NCI-H526 (cell line): ENCODE measurements around the gene HAUS3.
A peak's percentile ranks its signal among the peaks of the same experiment; 100 is the strongest.
"Not testable (repeated sequence)": the region's sequence is repeated elsewhere in the genome, so short reads cannot be mapped to it uniquely, and the experiment has no call there.

ENCODE experiments used
- DNase-seq, 2 experiments: peaks; one replicate each; lab custom pipeline; 2025; lab: John Stamatoyannopoulos, UW

HAUS3 gene

GRCh38 chr4:2251795-2252529 is 10.0 kb upstream of the HAUS3 start:
- DNase-seq, result no peak

- no peak for DNase-seq
Observed at GRCh38 chr4:2251073-2251794, 9.3 kb upstream of the HAUS3 start.

- DNase-seq, result no peak
Observed at GRCh38 chr4:2250357-2251072, 8.6 kb upstream of the HAUS3 start.

GRCh38 chr4:2249526-2250356 is 7.8 kb upstream of the HAUS3 start:
- no peak for DNase-seq

- no peak for DNase-seq
Observed at GRCh38 chr4:2248821-2249261, 6.9 kb upstream of the HAUS3 start.

- no peak for DNase-seq
Observed at GRCh38 chr4:2248044-2248780, 6.3 kb upstream of the HAUS3 start.

DNA sequence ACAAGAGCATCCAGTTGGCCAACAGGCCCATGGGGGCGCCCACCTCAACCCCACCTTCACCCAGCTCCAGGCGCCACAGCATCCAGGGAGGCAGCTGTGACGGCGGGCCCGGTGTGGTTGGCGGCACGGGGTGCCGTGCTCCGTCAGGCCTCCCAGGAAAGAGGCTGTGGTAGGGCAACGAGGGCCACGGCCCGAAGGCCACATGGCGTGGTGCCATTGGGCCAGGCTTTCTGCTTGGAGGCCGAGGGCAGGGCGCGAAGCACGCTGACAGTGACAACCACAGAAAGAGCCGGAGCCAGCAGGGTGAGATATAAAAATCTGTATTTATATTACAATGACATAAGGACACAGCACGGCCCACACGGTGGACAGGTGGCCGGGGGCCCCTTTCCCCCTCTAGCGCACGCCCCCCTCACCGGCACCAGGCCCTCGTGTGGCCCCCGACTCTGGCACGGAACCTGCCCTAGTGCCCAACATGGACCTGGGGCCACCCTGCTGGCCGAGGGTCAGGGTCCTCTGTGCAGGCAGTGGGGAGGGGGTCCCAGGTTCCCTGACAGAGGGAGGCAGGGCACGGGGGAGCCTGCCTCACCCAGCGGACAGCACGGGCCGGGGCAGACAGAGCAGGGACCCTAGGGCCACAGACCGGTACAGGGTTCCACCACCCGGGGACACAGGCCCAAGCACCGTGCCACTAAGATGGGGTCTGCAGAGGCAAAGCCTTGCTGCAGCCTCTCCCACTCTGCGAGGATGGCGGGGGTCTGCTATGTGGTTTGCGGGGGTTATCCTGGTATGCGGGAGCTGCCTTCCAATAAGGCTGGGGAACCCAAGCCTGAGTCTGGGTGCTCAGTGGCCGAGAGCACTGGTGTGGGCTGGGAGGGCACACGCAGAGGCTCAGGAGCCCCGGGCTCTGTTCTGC is 5.5 kb upstream of the HAUS3 start:
- DNase-seq, result no peak

DNA sequence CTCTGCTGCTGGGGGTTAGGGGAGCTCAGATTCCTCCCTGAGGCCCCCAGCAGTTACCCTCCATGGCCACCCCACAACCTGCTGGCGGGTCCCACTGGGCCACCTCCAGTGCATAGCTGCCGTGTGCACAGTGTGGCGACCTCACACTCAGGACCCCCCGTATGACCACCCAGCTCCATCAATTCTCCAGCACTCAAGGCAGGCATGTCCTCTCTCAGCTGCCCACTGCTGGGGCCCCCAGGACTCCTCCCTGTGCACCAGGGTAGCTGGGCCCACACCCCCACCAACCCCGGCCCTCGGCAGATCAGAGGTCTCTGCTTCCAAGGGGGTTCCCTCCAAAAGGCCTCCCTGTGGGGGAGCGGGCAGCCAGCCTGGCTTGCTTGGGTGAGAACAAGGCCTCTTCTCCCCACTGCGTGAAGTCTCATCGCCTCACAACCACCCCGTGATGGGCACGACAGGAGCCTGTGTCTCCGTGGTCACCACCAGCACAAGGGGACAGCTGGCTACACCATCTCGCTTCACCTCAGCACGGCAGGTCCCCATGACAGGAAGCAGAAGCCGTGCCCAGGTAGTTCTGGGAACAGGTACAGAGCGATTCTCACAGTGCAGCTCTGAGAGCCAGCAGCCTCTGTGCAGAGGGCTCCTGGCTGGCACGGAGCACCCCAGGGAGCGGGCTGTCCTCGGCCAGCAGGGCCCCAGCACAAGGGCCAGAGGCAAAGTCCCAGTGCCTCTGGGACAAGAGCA is 4.6 kb upstream of the HAUS3 start:
- no peak for DNase-seq

- no peak for DNase-seq
Observed at GRCh38 chr4:2245787-2246275, 3.9 kb upstream of the HAUS3 start.

- no peak for DNase-seq
Observed at GRCh38 chr4:2245057-2245786, 3.3 kb upstream of the HAUS3 start.

- DNase-seq, result peak in 1 of 2 experiments; percentile 34
Observed at GRCh38 chr4:2243681-2244380, 1.9 kb upstream of the HAUS3 start.

- no peak for DNase-seq
Observed at GRCh38 chr4:2241003-2241402, 918 bp downstream of the HAUS3 start.

DNA sequence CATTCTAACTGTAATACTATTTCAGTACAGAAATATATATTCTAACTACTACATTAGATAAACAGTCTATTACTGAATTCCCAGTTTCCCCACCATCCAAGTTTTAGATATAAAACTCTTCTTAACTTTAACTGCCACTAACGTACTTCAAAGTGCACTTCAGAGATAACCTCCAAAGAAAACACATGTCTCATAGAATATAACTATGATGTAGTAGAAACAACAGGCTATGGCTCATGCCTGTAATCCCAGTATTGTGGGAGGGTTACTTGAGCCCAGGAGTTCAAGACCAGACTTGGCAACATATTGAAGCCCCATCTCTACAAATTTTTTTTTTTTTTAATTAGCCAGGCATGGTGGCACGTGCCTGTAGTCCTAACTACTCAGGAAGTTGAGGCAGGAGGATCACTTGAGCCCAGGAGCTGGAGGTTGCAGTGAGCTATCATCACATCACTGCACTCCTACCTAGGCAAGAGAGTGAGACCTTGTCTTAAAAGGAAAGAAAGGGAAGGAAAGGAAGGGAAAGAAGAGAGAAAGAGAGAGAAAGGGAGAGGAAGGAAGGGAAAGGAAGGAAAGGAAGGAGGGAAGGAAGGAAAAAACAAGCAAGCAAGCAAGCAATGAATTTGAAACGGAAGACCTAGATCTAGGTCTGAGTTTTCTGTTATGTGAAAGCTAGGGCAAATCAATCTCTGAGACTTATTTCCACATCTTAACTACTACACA is 4.8 kb downstream of the HAUS3 start:
- DNase-seq, result no peak

DNA sequence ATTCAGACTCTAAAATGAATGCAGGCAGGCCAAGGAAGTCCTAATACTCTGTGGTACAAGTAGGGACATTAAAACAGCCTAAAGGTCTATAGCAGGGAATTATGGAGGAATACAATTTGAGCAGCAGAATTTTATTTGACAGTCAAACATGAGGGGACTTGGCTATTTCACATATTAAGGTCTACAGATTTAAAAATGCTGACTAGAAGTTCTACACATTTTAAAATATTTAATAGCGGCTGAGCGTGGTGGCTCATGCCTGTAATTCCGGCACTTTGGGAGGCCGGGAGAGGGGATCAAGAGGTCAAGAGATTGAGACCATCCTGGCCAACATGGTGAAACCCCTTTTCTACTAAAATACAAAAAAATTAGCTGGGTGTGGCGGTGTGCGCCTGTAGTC is 10.8 kb downstream of the HAUS3 start:
- no peak for DNase-seq

DNA sequence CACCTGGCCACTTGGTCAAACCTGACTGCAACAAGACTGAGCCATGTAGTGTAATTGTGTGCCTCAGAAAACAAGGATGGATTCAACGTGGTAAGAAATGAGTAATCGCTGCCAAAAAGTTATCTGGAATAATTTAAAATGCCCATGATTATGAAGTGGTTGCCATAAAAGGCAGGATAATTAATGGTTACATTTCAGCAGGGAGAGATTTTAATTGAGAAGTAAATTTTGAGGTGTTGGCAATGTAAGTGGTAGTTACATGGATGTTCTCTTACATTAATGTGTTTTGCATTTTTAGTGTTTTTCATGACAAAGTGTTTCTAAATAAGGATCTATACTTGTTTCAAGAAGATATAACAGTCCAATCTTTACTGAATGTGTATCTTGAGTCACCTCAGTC is 15.7 kb downstream of the HAUS3 start:
- DNase-seq, result no peak

- DNase-seq, result no peak
Observed at GRCh38 chr4:2222838-2223237, 19.1 kb downstream of the HAUS3 start.

GRCh38 chr4:2221378-2221777 is 20.5 kb downstream of the HAUS3 start:
- not testable (repeated sequence) for DNase-seq
